ENCODE results near the gene ZBTB42.
A peak's percentile ranks its signal among the peaks of the same experiment; 100 is the strongest.

Gene ZBTB42

GRCh38 chr14:104757681-104758392 lies 43.1 kb upstream of the ZBTB42 start:
- no peak for FAIRE-seq
- no peak for DNase-seq (ENCODE audit: insufficient read length)
- no peak for TF ChIP-seq POLR2A (IDR thresholded peaks at IDR 0.05; ENCODE audit: low read depth, low read length)
- no peak for TF ChIP-seq TAF1 (IDR thresholded peaks at IDR 0.05; ENCODE audit: borderline replicate concordance, low read depth, low read length)
- TF ChIP-seq POLR2AphosphoS5 (IDR thresholded peaks at IDR 0.05; ENCODE audit: low read depth, low read length): no peak

DNA sequence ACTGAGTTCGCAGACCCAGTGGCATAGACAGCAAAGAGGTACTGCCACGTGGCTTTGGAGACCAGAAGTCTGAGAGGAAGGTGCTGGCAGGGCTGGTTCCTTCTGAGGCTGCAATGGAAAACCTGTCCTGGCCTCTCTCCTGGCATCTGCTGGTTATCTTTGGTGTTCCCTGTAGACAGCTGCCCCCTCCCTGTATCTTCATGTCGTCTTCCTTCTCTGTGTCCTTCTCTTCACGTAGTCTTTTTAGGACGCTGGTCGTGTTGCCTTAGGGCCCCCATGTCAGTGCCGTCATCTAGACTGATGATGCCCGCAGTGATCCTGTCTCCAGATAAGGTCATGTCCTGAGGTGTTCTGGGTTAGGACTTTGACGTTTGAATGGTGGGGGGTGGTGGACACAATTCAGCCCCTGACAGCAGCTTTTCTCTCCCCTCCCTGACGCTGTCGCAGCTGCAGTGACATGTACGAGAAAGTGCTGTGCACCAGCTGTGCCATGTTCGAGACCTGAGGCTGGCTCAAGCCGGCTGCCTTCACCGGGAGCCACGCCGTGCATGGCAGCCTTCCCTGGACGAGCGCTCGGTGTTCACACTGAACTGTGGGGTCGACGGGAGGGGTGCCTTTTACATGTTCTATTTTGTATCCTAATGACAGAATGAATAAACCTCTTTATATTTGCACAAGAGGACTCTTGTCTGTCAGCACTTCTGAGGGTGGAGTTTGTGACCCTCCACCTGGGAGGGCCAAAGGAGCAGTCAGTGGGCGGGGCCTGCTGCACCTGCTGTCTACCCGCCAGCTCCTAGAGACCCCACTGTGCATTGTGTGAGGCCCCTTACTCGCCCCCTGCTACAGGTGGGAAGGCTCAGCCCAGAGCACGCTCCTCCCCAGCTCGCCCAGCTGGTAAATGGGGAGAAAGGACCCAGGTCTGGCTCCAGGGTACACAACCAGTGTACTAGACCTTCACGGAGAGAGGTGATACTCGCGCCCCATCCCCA lies 41.6 kb upstream of the ZBTB42 start:
- TF ChIP-seq POLR2AphosphoS5 (IDR thresholded peaks at IDR 0.05; ENCODE audit: low read depth, low read length) (no peak), TAF1 (IDR thresholded peaks at IDR 0.05; ENCODE audit: borderline replicate concordance, low read depth, low read length) (no peak), POLR2A (IDR thresholded peaks at IDR 0.05; ENCODE audit: low read depth, low read length) (no peak)
- FAIRE-seq (no peak), DNase-seq (ENCODE audit: insufficient read length) (no peak)

GRCh38 chr14:104765517-104765916 lies 35.4 kb upstream of the ZBTB42 start:
- no peak for DNase-seq (ENCODE audit: insufficient read length)
- no peak for FAIRE-seq

GRCh38 chr14:104766256-104766862 lies 34.5 kb upstream of the ZBTB42 start:
- TF ChIP-seq POLR2A (IDR thresholded peaks at IDR 0.05; ENCODE audit: low read depth, low read length): no peak
- TF ChIP-seq TAF1 (IDR thresholded peaks at IDR 0.05; ENCODE audit: borderline replicate concordance, low read depth, low read length): no peak
- TF ChIP-seq POLR2AphosphoS5 (IDR thresholded peaks at IDR 0.05; ENCODE audit: low read depth, low read length): no peak
- FAIRE-seq: no peak

More at GRCh38 chr14:104765517-104765916, 35.4 kb upstream of the ZBTB42 start:
- TF ChIP-seq POLR2AphosphoS5 (IDR thresholded peaks at IDR 0.05; ENCODE audit: low read depth, low read length) (no peak), POLR2A (IDR thresholded peaks at IDR 0.05; ENCODE audit: low read depth, low read length) (no peak), TAF1 (IDR thresholded peaks at IDR 0.05; ENCODE audit: borderline replicate concordance, low read depth, low read length) (no peak)

DNA sequence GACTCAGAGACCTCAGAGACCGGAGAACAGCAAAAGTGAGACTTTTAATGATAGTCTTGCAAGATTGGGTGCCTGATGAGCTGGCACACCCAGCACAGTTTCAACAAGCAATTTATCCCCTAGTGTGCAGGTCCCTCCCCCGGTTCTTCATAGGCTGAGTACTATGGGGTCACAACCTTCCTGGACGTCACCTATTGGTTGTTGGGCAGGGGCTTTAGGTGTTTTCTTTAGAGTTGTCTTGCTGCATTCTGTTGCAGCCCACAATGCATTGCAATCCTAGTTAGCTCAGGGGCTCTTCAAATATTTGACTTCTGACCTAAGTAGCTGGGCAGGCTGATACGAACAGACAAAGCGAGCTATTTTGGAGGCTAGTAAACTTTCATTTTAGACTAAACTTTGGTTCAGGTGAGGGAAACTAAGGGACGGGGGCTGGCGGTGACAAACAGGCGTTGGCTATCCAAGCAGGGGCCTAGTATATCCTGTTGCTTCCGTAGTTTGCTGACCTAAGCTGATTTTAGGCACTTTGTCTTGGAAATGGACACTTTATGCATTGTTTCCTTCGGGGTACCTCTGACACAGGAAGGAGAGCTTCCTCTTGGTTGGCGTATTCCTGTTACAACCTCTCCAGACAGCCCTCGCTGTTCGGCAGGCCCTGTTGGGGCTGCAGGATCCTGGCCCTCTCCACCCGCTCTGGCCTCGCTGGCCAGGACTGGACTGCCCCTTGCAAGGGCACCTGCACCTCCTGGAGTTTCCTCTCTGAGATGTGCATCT lies 33.9 kb upstream of the ZBTB42 start:
- no peak for FAIRE-seq
- DNase-seq (ENCODE audit: insufficient read length): no peak
- TF ChIP-seq TAF1 (IDR thresholded peaks at IDR 0.05; ENCODE audit: borderline replicate concordance, low read depth, low read length): no peak
- no peak for TF ChIP-seq POLR2AphosphoS5 (IDR thresholded peaks at IDR 0.05; ENCODE audit: low read depth, low read length)
- TF ChIP-seq POLR2A (IDR thresholded peaks at IDR 0.05; ENCODE audit: low read depth, low read length): no peak

More at GRCh38 chr14:104766256-104766862, 34.5 kb upstream of the ZBTB42 start:
- no peak for DNase-seq (ENCODE audit: insufficient read length)

- no peak for DNase-seq (ENCODE audit: insufficient read length)
- no peak for TF ChIP-seq POLR2A (IDR thresholded peaks at IDR 0.05; ENCODE audit: low read depth, low read length)
- no peak for TF ChIP-seq TAF1 (IDR thresholded peaks at IDR 0.05; ENCODE audit: borderline replicate concordance, low read depth, low read length)
- no peak for TF ChIP-seq POLR2AphosphoS5 (IDR thresholded peaks at IDR 0.05; ENCODE audit: low read depth, low read length)
- no peak for FAIRE-seq
Observed at GRCh38 chr14:104767634-104767918, 33.3 kb upstream of the ZBTB42 start.

GRCh38 chr14:104768437-104769323 lies 32.2 kb upstream of the ZBTB42 start:
- DNase-seq (ENCODE audit: insufficient read length) (peak; percentile 94), FAIRE-seq (peak; percentile 89)
- no peak for TF ChIP-seq TAF1 (IDR thresholded peaks at IDR 0.05; ENCODE audit: borderline replicate concordance, low read depth, low read length)
- 0 out of 2 replicates have a peak, but pooled peaks have one; percentile 32 for TF ChIP-seq POLR2A (IDR thresholded peaks at IDR 0.05; ENCODE audit: low read depth, low read length)
- no peak; the same call in 1 of the 2 replicates for TF ChIP-seq POLR2AphosphoS5 (IDR thresholded peaks at IDR 0.05; ENCODE audit: low read depth, low read length)

DNA sequence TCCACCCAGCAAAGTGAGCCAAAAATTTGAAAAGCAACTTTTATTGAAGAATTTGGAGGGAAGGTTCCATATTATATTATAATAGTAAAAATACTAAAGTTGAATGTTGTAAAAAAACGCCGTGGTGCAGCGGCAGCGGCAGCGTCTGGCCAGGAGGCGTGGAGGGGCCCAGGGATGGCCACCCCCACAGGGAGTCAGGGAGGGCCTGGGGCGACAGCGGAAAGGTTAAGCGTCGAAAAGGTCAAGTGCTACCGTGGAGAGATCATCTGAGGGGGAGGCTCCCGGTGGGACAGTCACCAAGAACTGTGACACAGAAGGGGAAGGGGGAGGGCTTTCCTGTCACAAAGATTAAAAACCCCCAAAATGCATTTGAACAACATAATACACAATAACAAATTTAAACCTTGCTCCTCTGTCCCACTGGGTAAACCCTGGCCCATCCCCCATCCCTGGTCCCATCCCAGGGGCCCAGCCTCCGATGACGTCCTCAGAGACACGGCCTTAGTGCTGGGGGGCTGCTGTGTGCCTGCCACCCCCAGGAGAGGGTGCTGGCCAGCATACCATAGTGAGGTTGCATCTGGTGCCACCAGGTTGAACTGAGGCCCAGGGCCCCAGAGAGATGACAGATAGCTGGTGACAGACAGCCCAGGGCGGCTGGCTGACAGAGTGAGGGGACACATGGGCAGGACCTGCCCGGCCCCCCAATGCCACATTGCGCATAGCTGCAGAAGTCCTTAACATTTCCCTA lies 31.4 kb upstream of the ZBTB42 start:
- DNase-seq (ENCODE audit: insufficient read length) (no peak), FAIRE-seq (no peak)
- TF ChIP-seq POLR2AphosphoS5 (IDR thresholded peaks at IDR 0.05; ENCODE audit: low read depth, low read length) (no peak), TAF1 (IDR thresholded peaks at IDR 0.05; ENCODE audit: borderline replicate concordance, low read depth, low read length) (no peak), POLR2A (IDR thresholded peaks at IDR 0.05; ENCODE audit: low read depth, low read length) (no peak)

- no peak for DNase-seq (ENCODE audit: insufficient read length)
- TF ChIP-seq TAF1 (IDR thresholded peaks at IDR 0.05; ENCODE audit: borderline replicate concordance, low read depth, low read length) (no peak), POLR2A (IDR thresholded peaks at IDR 0.05; ENCODE audit: low read depth, low read length) (no peak), POLR2AphosphoS5 (IDR thresholded peaks at IDR 0.05; ENCODE audit: low read depth, low read length) (no peak)
- no peak for FAIRE-seq
Observed at GRCh38 chr14:104770072-104770579, 30.8 kb upstream of the ZBTB42 start.
